H54 (cell line): ENCODE data around the gene STAMBP.
A peak's percentile ranks its signal among the peaks of the same experiment; 100 is the strongest.
"Not testable (repeated sequence)": the region's sequence is repeated elsewhere in the genome, so short reads cannot be mapped to it uniquely, and the experiment has no call there.

ENCODE experiments used
- DNase-seq: peaks from one replicate; pipeline ENCODE4 v3.0.0; 2011; ENCODE audit warnings: low spot score, mixed read lengths; ENCODE audit not compliant: insufficient read length
- FAIRE-seq: peaks from 3 replicates; lab custom pipeline; 2011; peaks lifted over from hg19 to GRCh38; lab: Jason Lieb, UNC
- POLR2A ChIP-seq: IDR thresholded peaks from 2 replicates; pipeline ENCODE4 v1.6.1; 2011; ENCODE audit warnings: low read depth, mild to moderate bottlenecking, low read length

Gene STAMBP

GRCh38 chr2:73828818-73829570 lies at the start of gene STAMBP:
Gene STAMBP (plus strand): TSS chr2:73828961. CDS start chr2:73830857, 1,896 bp downstream.
- FAIRE-seq = peak; percentile 97

GRCh38 chr2:73779467-73780236 lies 49.1 kb upstream of the STAMBP start, which contains the start of gene DUSP11:
Gene DUSP11 (minus strand): TSS chr2:73780103. CDS start chr2:73779974, 129 bp downstream.
- FAIRE-seq (peak; percentile 97), DNase-seq (peak; percentile 77)
- TF ChIP-seq POLR2A = peak; percentile 87

More at GRCh38 chr2:73828818-73829570, at the start of gene STAMBP:
- peak; percentile 61 for TF ChIP-seq POLR2A
- peak; percentile 70 for DNase-seq

- FAIRE-seq (no peak), DNase-seq (no peak)
- no peak for TF ChIP-seq POLR2A
These were observed 48.6 kb upstream of the STAMBP start for GRCh38 chr2:73780237-73780582.

GRCh38 chr2:73783402-73783801 lies 45.4 kb upstream of the STAMBP start:
- FAIRE-seq, DNase-seq: not testable (repeated sequence)

- not testable (repeated sequence) for DNase-seq
These were observed 44.9 kb upstream of the STAMBP start, which contains the start of gene C2orf78 for GRCh38 chr2:73783883-73784282. Gene C2orf78 (plus strand): TSS chr2:73784183. CDS start chr2:73784310, 127 bp downstream.

GRCh38 chr2:73811878-73812277 lies 16.9 kb upstream of the STAMBP start:
- no peak for FAIRE-seq
- TF ChIP-seq POLR2A = no peak

More at GRCh38 chr2:73783883-73784282, 44.9 kb upstream of the STAMBP start, which contains the start of gene C2orf78:
- not testable (repeated sequence) for FAIRE-seq

GRCh38 chr2:73812635-73813034 lies 16.1 kb upstream of the STAMBP start:
- no peak for DNase-seq
- no peak for TF ChIP-seq POLR2A
- FAIRE-seq = no peak

More at GRCh38 chr2:73811878-73812277, 16.9 kb upstream of the STAMBP start:
- DNase-seq = no peak

GRCh38 chr2:73818296-73818695 lies 10.5 kb upstream of the STAMBP start:
- no peak for TF ChIP-seq POLR2A
- FAIRE-seq (no peak), DNase-seq (no peak)

GRCh38 chr2:73821227-73821626 lies 7.5 kb upstream of the STAMBP start:
- FAIRE-seq = no peak
- TF ChIP-seq POLR2A = no peak
- DNase-seq = no peak

GRCh38 chr2:73821669-73822068 lies 7.1 kb upstream of the STAMBP start:
- DNase-seq (no peak), FAIRE-seq (no peak)
- TF ChIP-seq POLR2A = no peak

GRCh38 chr2:73822276-73822675 lies 6.5 kb upstream of the STAMBP start:
- TF ChIP-seq POLR2A = no peak
- no peak for FAIRE-seq
- DNase-seq = no peak

GRCh38 chr2:73822991-73823390 lies 5.8 kb upstream of the STAMBP start:
- FAIRE-seq (no peak), DNase-seq (no peak)
- no peak for TF ChIP-seq POLR2A

- no peak for FAIRE-seq
- no peak for TF ChIP-seq POLR2A
- no peak for DNase-seq
These were observed 5.3 kb upstream of the STAMBP start for GRCh38 chr2:73823416-73823815.

- no peak for TF ChIP-seq POLR2A
- FAIRE-seq (peak; percentile 84), DNase-seq (peak; percentile 37)
These were observed 4.7 kb upstream of the STAMBP start for GRCh38 chr2:73823916-73824523.
